Loucy (cell line): ENCODE results near the gene NCAPD2.

Experiments
- CTCF ChIP-seq: fragments of 200-600 bp; sonication (generic); conservative IDR thresholded peaks from 2 replicates; pipeline ENCODE4 v1.5.1; 2014; ENCODE audit warnings: mild to moderate bottlenecking, antibody characterized with exemption, low read length
- EZH2phosphoT487 ChIP-seq: fragments of 200-600 bp; IDR thresholded peaks from 2 replicates; pipeline ENCODE4 v1.6.1; 2018; ENCODE audit warnings: antibody characterized with exemption, mild to moderate bottlenecking, moderate library complexity, borderline replicate concordance

- TF ChIP-seq CTCF: no peak
- no peak for TF ChIP-seq EZH2phosphoT487
Observed at GRCh38 chr12:6569786-6570185, 75.9 kb downstream of the NCAPD2 start.
